ENCODE data around the gene PTPRN2.

DNA sequence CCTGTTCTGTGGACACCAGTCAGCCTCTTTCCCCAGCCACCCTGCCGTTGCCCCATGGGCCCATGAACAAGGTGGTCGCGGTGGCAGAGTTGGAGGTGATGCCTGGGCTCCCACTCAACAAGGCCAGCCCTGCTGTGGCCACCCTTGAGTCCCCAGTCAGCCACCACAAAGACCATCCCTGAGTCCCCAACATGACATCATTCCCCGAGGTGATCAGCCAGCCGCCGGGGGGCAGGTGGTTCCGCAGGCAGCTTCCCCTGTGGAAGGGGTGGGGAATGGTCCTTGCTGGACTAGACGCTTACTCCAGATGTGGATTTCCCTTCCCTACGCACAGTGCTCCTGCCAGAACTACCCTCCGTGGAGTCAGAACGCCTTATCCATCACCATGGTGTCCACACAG lies 271.7 kb downstream of the PTPRN2 start:
- TF ChIP-seq JUNB (CRISPR knock-in tag; IDR thresholded peaks at IDR 0.05; ENCODE audit: borderline replicate concordance) (no peak), EP300 (IDR thresholded peaks at IDR 0.05; ENCODE audit: low read depth in 2 of 2, low read length in 2 of 2) (no peak), EP300 (CRISPR knock-in tag; IDR thresholded peaks at IDR 0.05; ENCODE audit: borderline replicate concordance) (no peak), JUND (CRISPR knock-in tag; IDR thresholded peaks at IDR 0.05) (no peak), TAF1 (CRISPR knock-in tag; IDR thresholded peaks at IDR 0.05) (no peak), CBX2 (IDR thresholded peaks at IDR 0.05; ENCODE audit: low read depth, low read length) (no peak), CBX2 (CRISPR knock-in tag; IDR thresholded peaks at IDR 0.05; ENCODE audit: low read depth) (no peak), POLR2A (IDR thresholded peaks at IDR 0.05; ENCODE audit: insufficient read depth in 1 of 2, low read depth in 2 of 2, low read length in 2 of 2) (no peak), ATF7 (IDR thresholded peaks at IDR 0.05) (no peak), ATF7 (CRISPR knock-in tag; IDR thresholded peaks at IDR 0.05) (no peak), ZNF337 (CRISPR knock-in tag; IDR thresholded peaks at IDR 0.05; ENCODE audit: borderline replicate concordance, low read depth) (no peak), GABPA (IDR thresholded peaks at IDR 0.05; ENCODE audit: low read depth, low read length) (no peak), GABPA (CRISPR knock-in tag; IDR thresholded peaks at IDR 0.05; ENCODE audit: low read depth) (no peak), SRY (CRISPR knock-in tag; IDR thresholded peaks at IDR 0.05) (no peak), HDAC6 (IDR thresholded peaks at IDR 0.05; ENCODE audit: low read depth, low read length) (no peak)
- TF ChIP-seq, protein P1, sequence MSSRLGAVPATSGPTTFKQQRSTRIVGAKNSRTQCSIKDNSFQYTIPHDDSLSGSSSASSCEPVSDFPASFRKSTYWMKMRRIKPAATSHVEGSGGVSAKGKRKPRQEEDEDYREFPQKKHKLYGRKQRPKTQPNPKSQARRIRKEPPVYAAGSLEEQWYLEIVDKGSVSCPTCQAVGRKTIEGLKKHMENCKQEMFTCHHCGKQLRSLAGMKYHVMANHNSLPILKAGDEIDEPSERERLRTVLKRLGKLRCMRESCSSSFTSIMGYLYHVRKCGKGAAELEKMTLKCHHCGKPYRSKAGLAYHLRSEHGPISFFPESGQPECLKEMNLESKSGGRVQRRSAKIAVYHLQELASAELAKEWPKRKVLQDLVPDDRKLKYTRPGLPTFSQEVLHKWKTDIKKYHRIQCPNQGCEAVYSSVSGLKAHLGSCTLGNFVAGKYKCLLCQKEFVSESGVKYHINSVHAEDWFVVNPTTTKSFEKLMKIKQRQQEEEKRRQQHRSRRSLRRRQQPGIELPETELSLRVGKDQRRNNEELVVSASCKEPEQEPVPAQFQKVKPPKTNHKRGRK (CRISPR knock-in tag; IDR thresholded peaks at IDR 0.05) = no peak
- TF ChIP-seq, protein P2, sequence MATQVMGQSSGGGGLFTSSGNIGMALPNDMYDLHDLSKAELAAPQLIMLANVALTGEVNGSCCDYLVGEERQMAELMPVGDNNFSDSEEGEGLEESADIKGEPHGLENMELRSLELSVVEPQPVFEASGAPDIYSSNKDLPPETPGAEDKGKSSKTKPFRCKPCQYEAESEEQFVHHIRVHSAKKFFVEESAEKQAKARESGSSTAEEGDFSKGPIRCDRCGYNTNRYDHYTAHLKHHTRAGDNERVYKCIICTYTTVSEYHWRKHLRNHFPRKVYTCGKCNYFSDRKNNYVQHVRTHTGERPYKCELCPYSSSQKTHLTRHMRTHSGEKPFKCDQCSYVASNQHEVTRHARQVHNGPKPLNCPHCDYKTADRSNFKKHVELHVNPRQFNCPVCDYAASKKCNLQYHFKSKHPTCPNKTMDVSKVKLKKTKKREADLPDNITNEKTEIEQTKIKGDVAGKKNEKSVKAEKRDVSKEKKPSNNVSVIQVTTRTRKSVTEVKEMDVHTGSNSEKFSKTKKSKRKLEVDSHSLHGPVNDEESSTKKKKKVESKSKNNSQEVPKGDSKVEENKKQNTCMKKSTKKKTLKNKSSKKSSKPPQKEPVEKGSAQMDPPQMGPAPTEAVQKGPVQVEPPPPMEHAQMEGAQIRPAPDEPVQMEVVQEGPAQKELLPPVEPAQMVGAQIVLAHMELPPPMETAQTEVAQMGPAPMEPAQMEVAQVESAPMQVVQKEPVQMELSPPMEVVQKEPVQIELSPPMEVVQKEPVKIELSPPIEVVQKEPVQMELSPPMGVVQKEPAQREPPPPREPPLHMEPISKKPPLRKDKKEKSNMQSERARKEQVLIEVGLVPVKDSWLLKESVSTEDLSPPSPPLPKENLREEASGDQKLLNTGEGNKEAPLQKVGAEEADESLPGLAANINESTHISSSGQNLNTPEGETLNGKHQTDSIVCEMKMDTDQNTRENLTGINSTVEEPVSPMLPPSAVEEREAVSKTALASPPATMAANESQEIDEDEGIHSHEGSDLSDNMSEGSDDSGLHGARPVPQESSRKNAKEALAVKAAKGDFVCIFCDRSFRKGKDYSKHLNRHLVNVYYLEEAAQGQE (IDR thresholded peaks at IDR 0.05; ENCODE audit: borderline replicate concordance in 1 of 2, low read depth in 1 of 2, low read length in 2 of 2) = no peak
- TF ChIP-seq, protein P3, sequence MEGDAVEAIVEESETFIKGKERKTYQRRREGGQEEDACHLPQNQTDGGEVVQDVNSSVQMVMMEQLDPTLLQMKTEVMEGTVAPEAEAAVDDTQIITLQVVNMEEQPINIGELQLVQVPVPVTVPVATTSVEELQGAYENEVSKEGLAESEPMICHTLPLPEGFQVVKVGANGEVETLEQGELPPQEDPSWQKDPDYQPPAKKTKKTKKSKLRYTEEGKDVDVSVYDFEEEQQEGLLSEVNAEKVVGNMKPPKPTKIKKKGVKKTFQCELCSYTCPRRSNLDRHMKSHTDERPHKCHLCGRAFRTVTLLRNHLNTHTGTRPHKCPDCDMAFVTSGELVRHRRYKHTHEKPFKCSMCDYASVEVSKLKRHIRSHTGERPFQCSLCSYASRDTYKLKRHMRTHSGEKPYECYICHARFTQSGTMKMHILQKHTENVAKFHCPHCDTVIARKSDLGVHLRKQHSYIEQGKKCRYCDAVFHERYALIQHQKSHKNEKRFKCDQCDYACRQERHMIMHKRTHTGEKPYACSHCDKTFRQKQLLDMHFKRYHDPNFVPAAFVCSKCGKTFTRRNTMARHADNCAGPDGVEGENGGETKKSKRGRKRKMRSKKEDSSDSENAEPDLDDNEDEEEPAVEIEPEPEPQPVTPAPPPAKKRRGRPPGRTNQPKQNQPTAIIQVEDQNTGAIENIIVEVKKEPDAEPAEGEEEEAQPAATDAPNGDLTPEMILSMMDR (CRISPR knock-in tag; IDR thresholded peaks at IDR 0.05) = no peak
